IMR-90 (cell line): Measurements from ENCODE around the gene SETX. TPM values are rescaled to one million over a fixed set of nuclear protein-coding genes. Genes with fewer than 3 reads are reported as not detected.

Experiments
- ATAC-seq: fragments of 200-7000 bp; cut with Tn5 transposase; 2 replicates; pipeline ENCODE4 v1.9.1; 2020; ENCODE audit warnings: low read depth, mild to moderate bottlenecking, moderate library complexity
- BruUV-seq: library from RNA; stranded (reverse); fragments of 400-500 nt; replicated peaks from 2 replicates; lab custom pipeline; 2021; lab: Mats Ljungman, UMichigan
- CTCF ChIA-PET: fragments of 300-600 bp; formaldehyde crosslinking; extraction: SDS; loops from one replicate; lab custom pipeline; 2021; ENCODE audit warnings: antibody characterized with exemption; lab: Yijun Ruan, JAX
- POLR2A ChIA-PET: fragments of 300-600 bp; sonication (Branson Sonifier 250); formaldehyde crosslinking; loops from one replicate; lab custom pipeline; 2022; ENCODE audit warnings: antibody characterized with exemption; ENCODE audit not compliant: unreplicated experiment; lab: Charles Lee
- DNase-seq: peaks from one replicate; pipeline ENCODE4 v3.0.0; 2013
- H2AFZ ChIP-seq: replicated peaks from 2 replicates; pipeline ENCODE3; 2013; ENCODE audit warnings: low read length, mild to moderate bottlenecking; ENCODE audit not compliant: poor library complexity
- H2AK5ac ChIP-seq: 2 replicates; pipeline ENCODE4 v1.6.1; 2013; ENCODE audit warnings: low read depth, low read length, inconsistent platforms
- H2AK9ac ChIP-seq: replicated peaks from 2 replicates; pipeline ENCODE3; 2013; ENCODE audit warnings: mild to moderate bottlenecking, low read depth, low read length, moderate library complexity; ENCODE audit not compliant: poor library complexity
- H2BK120ac ChIP-seq: 2 replicates; pipeline ENCODE4 v1.6.1; 2013; ENCODE audit warnings: low read depth, low read length, inconsistent platforms
- H2BK15ac ChIP-seq: 3 replicates; pipeline ENCODE4 v1.6.1; 2013; ENCODE audit warnings: low read depth, low read length, inconsistent platforms
- H2BK20ac ChIP-seq: 2 replicates; pipeline ENCODE4 v1.6.1; 2013; ENCODE audit warnings: low read depth, mild to moderate bottlenecking, inconsistent platforms, low read length, moderate library complexity
- H2BK5ac ChIP-seq: 2 replicates; pipeline ENCODE4 v1.6.1; 2013; ENCODE audit warnings: mild to moderate bottlenecking, low read depth, low read length, inconsistent platforms; ENCODE audit not compliant: poor library complexity, severe bottlenecking
- H3K14ac ChIP-seq: replicated peaks from 2 replicates; pipeline ENCODE4 v1.6.1; 2013; ENCODE audit warnings: low read depth, low read length, inconsistent platforms
- H3K18ac ChIP-seq: 2 replicates; pipeline ENCODE4 v1.6.1; 2013; ENCODE audit warnings: low read depth, low read length, control low read depth
- H3K23ac ChIP-seq: 2 replicates; pipeline ENCODE4 v1.6.1; 2013; ENCODE audit warnings: low read depth, low read length, inconsistent platforms
- H3K27ac ChIP-seq: 2 replicates; pipeline ENCODE4 v1.5.1; 2013; ENCODE audit warnings: mild to moderate bottlenecking, control low read depth, low read length; ENCODE audit not compliant: insufficient read depth
- H3K27me3 ChIP-seq: 2 replicates; pipeline ENCODE4 v1.6.1; 2013; ENCODE audit warnings: low read length; ENCODE audit not compliant: control insufficient read depth, insufficient read depth
- H3K36me3 ChIP-seq: 2 replicates; pipeline ENCODE4 v1.6.1; 2013; ENCODE audit warnings: low read length, mixed read lengths; ENCODE audit not compliant: control insufficient read depth, insufficient read depth
- H3K4ac ChIP-seq: 2 replicates; pipeline ENCODE4 v1.6.1; 2013; ENCODE audit warnings: low read depth, low read length, inconsistent platforms
- H3K4me1 ChIP-seq: 2 replicates; pipeline ENCODE4 v1.6.1; 2013; ENCODE audit warnings: low read length, mixed read lengths; ENCODE audit not compliant: control insufficient read depth, insufficient read depth
- H3K4me2 ChIP-seq: 2 replicates; pipeline ENCODE4 v1.6.1; 2013; ENCODE audit warnings: low read depth, mild to moderate bottlenecking, control low read depth, low read length, moderate library complexity
- H3K4me3 ChIP-seq: 2 replicates; pipeline ENCODE4 v1.5.1; 2013; ENCODE audit warnings: low read depth, mild to moderate bottlenecking, control low read depth, low read length, moderate library complexity; ENCODE audit not compliant: insufficient read depth
- H3K56ac ChIP-seq: 2 replicates; pipeline ENCODE4 v1.6.1; 2013; ENCODE audit warnings: low read length, inconsistent platforms; ENCODE audit not compliant: insufficient read depth; ENCODE audit errors: extremely low read depth
- H3K79me1 ChIP-seq, 2 experiments: 2 replicates each; pipeline ENCODE4 v1.6.1; 2013; ENCODE audit warnings: low read length in 2 of 2, inconsistent platforms in 1 of 2, low read depth in 1 of 2
- H3K9ac ChIP-seq: 2 replicates; pipeline ENCODE4 v1.6.1; 2013; ENCODE audit warnings: low read depth, low read length, control low read depth
- H3K9me1 ChIP-seq: 2 replicates; pipeline ENCODE4 v1.6.1; 2013; ENCODE audit warnings: low read length, inconsistent platforms; ENCODE audit not compliant: insufficient read depth
- H3K9me3 ChIP-seq: 2 replicates; pipeline ENCODE4 v1.6.1; 2013; ENCODE audit warnings: low read length; ENCODE audit not compliant: control insufficient read depth, insufficient read depth
- H4K20me1 ChIP-seq: 2 replicates; pipeline ENCODE4 v1.6.1; 2013; ENCODE audit warnings: low read length, inconsistent platforms; ENCODE audit not compliant: insufficient read depth
- H4K5ac ChIP-seq: 2 replicates; pipeline ENCODE4 v1.6.1; 2013; ENCODE audit warnings: mild to moderate bottlenecking, low read depth, low read length, control low read depth
- H4K8ac ChIP-seq, 2 experiments: 2 replicates each; pipeline ENCODE4 v1.6.1; 2013; ENCODE audit warnings: low read depth in 2 of 2, low read length in 2 of 2, control low read depth in 1 of 2, inconsistent platforms in 1 of 2
- H4K91ac ChIP-seq: 2 replicates; pipeline ENCODE4 v1.6.1; 2013; ENCODE audit warnings: low read depth, low read length, inconsistent platforms; ENCODE audit not compliant: insufficient read depth
- BHLHE40 ChIP-seq: fragments of 150-350 bp; IDR thresholded peaks from 2 replicates; pipeline ENCODE4 v1.6.1; 2016; ENCODE audit warnings: mild to moderate bottlenecking, low read depth, low read length
- CEBPB ChIP-seq: IDR thresholded peaks from 2 replicates; pipeline ENCODE4 v1.6.1; 2012; ENCODE audit warnings: low read depth, low read length, improper control_type of control experiment
- CHD1 ChIP-seq: IDR thresholded peaks from 2 replicates; pipeline ENCODE4 v1.6.1; 2012; ENCODE audit warnings: low read depth, low read length, improper control_type of control experiment
- FOS ChIP-seq: fragments of 150-350 bp; IDR thresholded peaks from 2 replicates; pipeline ENCODE4 v1.6.1; 2016; ENCODE audit warnings: low read depth, low read length
- MAFK ChIP-seq: IDR thresholded peaks from 2 replicates; pipeline ENCODE4 v1.6.1; 2012; ENCODE audit warnings: low read depth, low read length, improper control_type of control experiment
- MAZ ChIP-seq: IDR thresholded peaks from 2 replicates; pipeline ENCODE4 v1.6.1; 2012; ENCODE audit warnings: low read depth, mild to moderate bottlenecking, low read length, improper control_type of control experiment, moderate library complexity, borderline replicate concordance
- MXI1 ChIP-seq: IDR thresholded peaks from 2 replicates; pipeline ENCODE4 v1.6.1; 2012; ENCODE audit warnings: low read depth, mild to moderate bottlenecking, low read length, moderate library complexity, borderline replicate concordance
- NFE2L2 ChIP-seq: fragments of 150-350 bp; IDR thresholded peaks from 2 replicates; pipeline ENCODE4 v1.6.1; 2016; ENCODE audit warnings: low read depth, mild to moderate bottlenecking, low read length
- POLR2A ChIP-seq: IDR thresholded peaks from 2 replicates; pipeline ENCODE4 v1.6.1; 2012; ENCODE audit warnings: mild to moderate bottlenecking, low read depth, low read length
- RAD21 ChIP-seq: IDR thresholded peaks from 2 replicates; pipeline ENCODE4 v1.6.1; 2012; ENCODE audit warnings: low read length, improper control_type of control experiment
- RCOR1 ChIP-seq: IDR thresholded peaks from 2 replicates; pipeline ENCODE4 v1.6.1; 2012; ENCODE audit warnings: mild to moderate bottlenecking, low read length, improper control_type of control experiment; ENCODE audit not compliant: insufficient replicate concordance
- RFX5 ChIP-seq: IDR thresholded peaks from 2 replicates; pipeline ENCODE4 v1.8.0; 2012; ENCODE audit warnings: low read depth, mild to moderate bottlenecking, low read length, moderate library complexity
- SMC3 ChIP-seq: fragments of 150-350 bp; IDR thresholded peaks from 2 replicates; pipeline ENCODE4 v1.6.1; 2016; ENCODE audit warnings: low read depth, mild to moderate bottlenecking, antibody characterized with exemption, low read length, moderate library complexity
- WGBS, 2 experiments: methylation state at CpG; one replicate each; pipeline versions ENCODE4 v1.1.5 to v1.1.7; 2013; ENCODE audit warnings: missing lambda C conversion rate in 2 of 2; ENCODE audit not compliant: insufficient read length in 1 of 2; ENCODE audit errors: extremely low coverage in 2 of 2; 5-methylcytosine and 5-hydroxymethylcytosine counted together
- dilution Hi-C: fragments of 300-500 bp; cut with HindIII; formaldehyde crosslinking; loops from one replicate; pipeline ENCODE4 v1.14.3; 2018; ENCODE audit warnings: low sequenced_read_pairs; ENCODE audit not compliant: unreplicated experiment
- in situ Hi-C: fragments of 300-500 bp; cut with MboI; formaldehyde crosslinking; loops from 3 replicates; pipeline ENCODE4 v1.14.3; 2019; ENCODE audit warnings: low sequenced_read_pairs, inconsistent platforms, mixed read lengths
- intact Hi-C: fragments of 100-400 bp; cut with micrococcal nuclease; formaldehyde crosslinking; loops from 2 replicates; pipeline ENCODE4 v1.10.0; 2022
- polyA plus RNA-seq, 3 experiments: library from polyadenylated mRNA; depleted of rRNA; stranded (reverse); fragments of >200 nt; gene quantifications; 2 replicates each; pipeline ENCODE4 v1.2.3, GENCODE V29; 2012; ENCODE audit warnings: low replicate concordance in 1 of 3
- total RNA-seq: library from RNA; depleted of rRNA; stranded (reverse); fragments of >200 nt; gene quantifications from 2 replicates; pipeline ENCODE4 v1.2.3, GENCODE V29; 2012
- TF ChIP-seq, protein P1 (sequence below): conservative IDR thresholded peaks from 2 replicates; pipeline ENCODE4 v1.5.1; 2012; ENCODE audit warnings: mild to moderate bottlenecking, low read depth, low read length, improper control_type of control experiment
- TF ChIP-seq, protein P2 (sequence below): fragments of 150-350 bp; IDR thresholded peaks from 2 replicates; pipeline ENCODE4 v1.6.1; 2016; ENCODE audit warnings: low read depth, mild to moderate bottlenecking, low read length, moderate library complexity, borderline replicate concordance
- TF ChIP-seq, protein P3 (sequence below): fragments of 150-350 bp; IDR thresholded peaks from 2 replicates; pipeline ENCODE4 v1.6.1; 2017; ENCODE audit warnings: mild to moderate bottlenecking, antibody characterized with exemption, low read length, low read depth

The SETX gene
- total and polyA plus RNA-seq, 2 of the 4 experiments (the other 2 are of a cell fraction), result 13.1 to 55.0 TPM

DNA sequence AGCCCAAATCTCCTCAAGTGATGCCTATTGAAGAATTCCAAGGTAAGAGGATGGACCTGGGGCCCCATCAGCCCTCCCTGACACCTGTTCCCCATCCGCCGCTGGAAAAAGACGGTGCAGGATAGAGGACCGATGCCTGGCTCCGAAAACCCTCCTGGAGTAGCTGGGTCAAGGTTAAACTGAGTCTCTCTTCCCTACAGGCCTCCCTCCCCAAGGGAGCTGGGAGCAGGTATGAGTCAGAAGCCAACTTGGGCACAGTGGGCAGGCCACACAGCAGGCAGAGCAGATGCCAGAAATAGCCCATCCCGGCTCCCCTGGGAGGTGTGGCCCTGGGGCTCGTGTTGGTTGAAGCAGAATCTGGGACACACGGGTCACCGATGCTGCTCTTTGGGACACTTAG is 117.3 kb downstream of the SETX start:
- Histone ChIP-seq H3K79me1 (no peaks in the 10 kb centered on the region), H3K4ac (no peak overlapping the region), H2AK5ac (no peak overlapping the region), H4K20me1 (peaks cover 3% of the 10 kb centered on the region), H3K36me3 (no peaks in the 10 kb centered on the region), H3K9me3 (no peaks in the 10 kb centered on the region), H3K9ac (no peak overlapping the region), H3K4me1 (peaks cover 5% of the 10 kb centered on the region), H2BK15ac (no peak overlapping the region), H2AFZ (no peak overlapping the region), H3K27me3 (peaks cover 55% of the 10 kb centered on the region), H3K56ac (no peak overlapping the region), H4K8ac (no peak overlapping the region), H3K9me1 (no peaks in the 10 kb centered on the region), H3K23ac (no peak overlapping the region), H3K4me3 (no peak overlapping the region), H3K4me2 (no peak overlapping the region), H3K14ac (no peak overlapping the region), H2BK120ac (no peak overlapping the region), H2BK5ac (no peak overlapping the region), H4K5ac (no peak overlapping the region), H3K18ac (no peak overlapping the region), H2BK20ac (no peak overlapping the region), H4K91ac (no peak overlapping the region), H2AK9ac (no peak overlapping the region), H3K27ac (no peak overlapping the region)
- ATAC-seq, result no peak
- no TSS peak for BruUV-seq
- intact Hi-C loops (no loop called here), dilution Hi-C loops (no loop called here), in situ Hi-C loops (no loop called here)
- POLR2A ChIA-PET, result no interaction called here
- WGBS, 2 experiments, result no CpG with 5 or more reads among the region's 9 CpGs
- TF ChIP-seq CEBPB, result no peak
- TF ChIP-seq, protein P1, sequence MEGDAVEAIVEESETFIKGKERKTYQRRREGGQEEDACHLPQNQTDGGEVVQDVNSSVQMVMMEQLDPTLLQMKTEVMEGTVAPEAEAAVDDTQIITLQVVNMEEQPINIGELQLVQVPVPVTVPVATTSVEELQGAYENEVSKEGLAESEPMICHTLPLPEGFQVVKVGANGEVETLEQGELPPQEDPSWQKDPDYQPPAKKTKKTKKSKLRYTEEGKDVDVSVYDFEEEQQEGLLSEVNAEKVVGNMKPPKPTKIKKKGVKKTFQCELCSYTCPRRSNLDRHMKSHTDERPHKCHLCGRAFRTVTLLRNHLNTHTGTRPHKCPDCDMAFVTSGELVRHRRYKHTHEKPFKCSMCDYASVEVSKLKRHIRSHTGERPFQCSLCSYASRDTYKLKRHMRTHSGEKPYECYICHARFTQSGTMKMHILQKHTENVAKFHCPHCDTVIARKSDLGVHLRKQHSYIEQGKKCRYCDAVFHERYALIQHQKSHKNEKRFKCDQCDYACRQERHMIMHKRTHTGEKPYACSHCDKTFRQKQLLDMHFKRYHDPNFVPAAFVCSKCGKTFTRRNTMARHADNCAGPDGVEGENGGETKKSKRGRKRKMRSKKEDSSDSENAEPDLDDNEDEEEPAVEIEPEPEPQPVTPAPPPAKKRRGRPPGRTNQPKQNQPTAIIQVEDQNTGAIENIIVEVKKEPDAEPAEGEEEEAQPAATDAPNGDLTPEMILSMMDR, result no peak
- no peak for TF ChIP-seq POLR2A
- TF ChIP-seq CHD1, result no peak
- TF ChIP-seq RAD21, result no peak
- TF ChIP-seq NFE2L2, result no peak
- TF ChIP-seq MAFK, result no peak
- TF ChIP-seq SMC3, result no peak
- TF ChIP-seq BHLHE40, result no peak
- TF ChIP-seq RFX5, result no peak
- no peak for TF ChIP-seq MAZ
- no peak for TF ChIP-seq MXI1
- no peak for TF ChIP-seq FOS
- TF ChIP-seq RCOR1, result no peak
- TF ChIP-seq, protein P2, sequence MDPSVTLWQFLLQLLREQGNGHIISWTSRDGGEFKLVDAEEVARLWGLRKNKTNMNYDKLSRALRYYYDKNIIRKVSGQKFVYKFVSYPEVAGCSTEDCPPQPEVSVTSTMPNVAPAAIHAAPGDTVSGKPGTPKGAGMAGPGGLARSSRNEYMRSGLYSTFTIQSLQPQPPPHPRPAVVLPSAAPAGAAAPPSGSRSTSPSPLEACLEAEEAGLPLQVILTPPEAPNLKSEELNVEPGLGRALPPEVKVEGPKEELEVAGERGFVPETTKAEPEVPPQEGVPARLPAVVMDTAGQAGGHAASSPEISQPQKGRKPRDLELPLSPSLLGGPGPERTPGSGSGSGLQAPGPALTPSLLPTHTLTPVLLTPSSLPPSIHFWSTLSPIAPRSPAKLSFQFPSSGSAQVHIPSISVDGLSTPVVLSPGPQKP, result no peak
- TF ChIP-seq, protein P3, sequence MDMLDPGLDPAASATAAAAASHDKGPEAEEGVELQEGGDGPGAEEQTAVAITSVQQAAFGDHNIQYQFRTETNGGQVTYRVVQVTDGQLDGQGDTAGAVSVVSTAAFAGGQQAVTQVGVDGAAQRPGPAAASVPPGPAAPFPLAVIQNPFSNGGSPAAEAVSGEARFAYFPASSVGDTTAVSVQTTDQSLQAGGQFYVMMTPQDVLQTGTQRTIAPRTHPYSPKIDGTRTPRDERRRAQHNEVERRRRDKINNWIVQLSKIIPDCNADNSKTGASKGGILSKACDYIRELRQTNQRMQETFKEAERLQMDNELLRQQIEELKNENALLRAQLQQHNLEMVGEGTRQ, result no peak
- CTCF ChIA-PET, result no interaction called here
- no peak for DNase-seq
